Neural cell (in vitro differentiated cells): Measurements from ENCODE around the gene MEN1. TPM values are rescaled to one million over a fixed set of nuclear protein-coding genes. Genes with fewer than 3 reads are reported as not detected.

ENCODE experiments used
- H2AFZ ChIP-seq: fragments of 200-600, 300-800 bp; sonication (generic), shearing (Covaris generic); 2 replicates; pipeline ENCODE4 v1.6.0; 2014; ENCODE audit warnings: low read depth, mild to moderate bottlenecking, antibody characterized with exemption, low read length, moderate library complexity
- H3F3A ChIP-seq: fragments of 200-600 bp; shearing (Covaris generic); 2 replicates; pipeline ENCODE4 v1.6.1; 2016; ENCODE audit warnings: mild to moderate bottlenecking, moderate library complexity, mixed read lengths, antibody characterized with exemption, low read length; ENCODE audit not compliant: insufficient read depth, poor library complexity, severe bottlenecking
- H3K27ac ChIP-seq: fragments of 200-600, 300-800 bp; sonication (generic), shearing (Covaris generic); 2 replicates; pipeline ENCODE4 v1.5.1; 2014; ENCODE audit warnings: mild to moderate bottlenecking, low read length, moderate library complexity
- H3K27me3 ChIP-seq: fragments of 300-800, 200-600 bp; sonication (generic), shearing (Covaris generic); 2 replicates; pipeline ENCODE4 v1.6.0; 2014; ENCODE audit warnings: mild to moderate bottlenecking, low read depth, low read length, moderate library complexity; ENCODE audit not compliant: insufficient read depth
- H3K36me3 ChIP-seq: fragments of 300-800, 200-600 bp; sonication (generic), shearing (Covaris generic); 2 replicates; pipeline ENCODE4 v1.5.1; 2014; ENCODE audit warnings: mild to moderate bottlenecking, antibody characterized with exemption, low read length, moderate library complexity; ENCODE audit not compliant: insufficient read depth
- H3K4me2 ChIP-seq: fragments of 300-800, 200-600 bp; sonication (generic), shearing (Covaris generic); 2 replicates; pipeline ENCODE4 v1.6.0; 2014; ENCODE audit warnings: mild to moderate bottlenecking, low read length
- H3K4me3 ChIP-seq: fragments of 300-800, 200-600 bp; sonication (generic), shearing (Covaris generic); 2 replicates; pipeline ENCODE4 v1.5.1; 2014; ENCODE audit warnings: mild to moderate bottlenecking, low read length, moderate library complexity
- H3K79me2 ChIP-seq: fragments of 200-600 bp; shearing (Covaris generic); replicated peaks from 2 replicates; pipeline ENCODE4 v1.6.0; 2014; ENCODE audit warnings: mild to moderate bottlenecking, low read length, moderate library complexity; ENCODE audit not compliant: insufficient read depth
- H3K9ac ChIP-seq: fragments of 300-800, 200-600 bp; sonication (generic), shearing (Covaris generic); 2 replicates; pipeline ENCODE4 v1.6.1; 2016; ENCODE audit warnings: mild to moderate bottlenecking, low read length, mixed read lengths
- H3K9me2 ChIP-seq: fragments of 200-600 bp; shearing (Covaris generic); 2 replicates; pipeline ENCODE4 v1.6.1; 2016; ENCODE audit warnings: mild to moderate bottlenecking, low read length, mixed read lengths; ENCODE audit not compliant: insufficient read depth
- H3K9me3 ChIP-seq: fragments of 200-600, 300-800 bp; sonication (generic), shearing (Covaris generic); 2 replicates; pipeline ENCODE4 v1.6.1; 2016; ENCODE audit warnings: mild to moderate bottlenecking, mixed run types, low read length, moderate library complexity, mixed read lengths
- H4K20me1 ChIP-seq: fragments of 200-600 bp; shearing (Covaris generic); 2 replicates; pipeline ENCODE4 v1.6.1; 2016; ENCODE audit warnings: mild to moderate bottlenecking, mixed run types; ENCODE audit not compliant: insufficient read depth
- CTCF ChIP-seq: fragments of 450-650 bp; IDR thresholded peaks from 2 replicates; pipeline ENCODE4 v1.5.1; 2014; ENCODE audit warnings: antibody characterized with exemption, mild to moderate bottlenecking, moderate library complexity; ENCODE audit not compliant: poor library complexity, severe bottlenecking
- EP300 ChIP-seq: fragments of 450-650 bp; conservative IDR thresholded peaks from 2 replicates; pipeline ENCODE4 v1.6.1; 2014; ENCODE audit warnings: antibody characterized with exemption, mild to moderate bottlenecking, moderate library complexity; ENCODE audit not compliant: poor library complexity, severe bottlenecking
- EZH2 ChIP-seq: fragments of 200-600, 300-800 bp; shearing (Covaris generic), sonication (generic); IDR thresholded peaks from 2 replicates; pipeline ENCODE4 v1.6.1; 2014; ENCODE audit warnings: antibody characterized with exemption, low read length, borderline replicate concordance, mild to moderate bottlenecking; ENCODE audit not compliant: insufficient read depth, poor library complexity, severe bottlenecking
- MXI1 ChIP-seq: fragments of 450-650 bp; conservative IDR thresholded peaks from 2 replicates; pipeline ENCODE4 v1.6.1; 2014; ENCODE audit warnings: antibody characterized with exemption, mild to moderate bottlenecking; ENCODE audit not compliant: poor library complexity, severe bottlenecking
- POLR2AphosphoS5 ChIP-seq: IDR thresholded peaks from 2 replicates; pipeline ENCODE4 v1.6.1; 2012
- RAD21 ChIP-seq: fragments of 450-650 bp; conservative IDR thresholded peaks from 2 replicates; pipeline ENCODE4 v1.6.1; 2014; ENCODE audit warnings: antibody characterized with exemption, mild to moderate bottlenecking, moderate library complexity
- REST ChIP-seq: IDR thresholded peaks from 2 replicates; pipeline ENCODE4 v1.6.1; 2012; ENCODE audit warnings: borderline replicate concordance
- SMC3 ChIP-seq: fragments of 450-650 bp; conservative IDR thresholded peaks from 2 replicates; pipeline ENCODE4 v1.6.1; 2014; ENCODE audit warnings: antibody characterized with exemption, mild to moderate bottlenecking, moderate library complexity; ENCODE audit not compliant: poor library complexity
- TAF1 ChIP-seq: IDR thresholded peaks from 2 replicates; pipeline ENCODE4 v1.6.1; 2012; ENCODE audit warnings: low read depth
- polyA plus RNA-seq: library from polyadenylated mRNA; depleted of rRNA; stranded (reverse); fragments of >200 nt; gene quantifications from 2 replicates; pipeline ENCODE4 v1.2.3, GENCODE V29; 2014

MEN1 gene
- polyA plus RNA-seq, 1 donor from 2014 or later, result 16.8 TPM

- Histone ChIP-seq H3K4me3 (no peak overlapping the region), H3K79me2 (no peaks in the 10 kb centered on the region), H3K36me3 (no peaks in the 10 kb centered on the region), H3K9ac (no peak overlapping the region), H3K27me3 (no peaks in the 10 kb centered on the region), H3K27ac (no peak overlapping the region), H2AFZ (no peak overlapping the region), H3K4me2 (no peak overlapping the region), H3K9me2 (no peaks in the 10 kb centered on the region), H4K20me1 (no peaks in the 10 kb centered on the region), H3F3A (no peaks in the 10 kb centered on the region), H3K9me3 (no peaks in the 10 kb centered on the region)
- TF ChIP-seq POLR2AphosphoS5 (no peak), SMC3 (no peak), RAD21 (no peak), MXI1 (no peak), REST (no peak), TAF1 (no peak), EP300 (no peak), EZH2 (no peak), CTCF (no peak)
Observed at GRCh38 chr11:64814712-64815187, 4.4 kb upstream of the MEN1 start.

GRCh38 chr11:64813826-64814225, 3.5 kb upstream of the MEN1 start:
- TF ChIP-seq EZH2 (no peak), RAD21 (no peak), SMC3 (no peak)
- no peaks in the 10 kb centered on the region for H3K36me3 ChIP-seq
- no peaks in the 10 kb centered on the region for H4K20me1 ChIP-seq
- no peak overlapping the region for H3K4me2 ChIP-seq
- H3K27me3 ChIP-seq, result no peaks in the 10 kb centered on the region
- no peaks in the 10 kb centered on the region for H3K9me3 ChIP-seq
- no peak overlapping the region for H3K4me3 ChIP-seq
- no peak overlapping the region for H3K9ac ChIP-seq
- no peaks in the 10 kb centered on the region for H3K9me2 ChIP-seq
- H3K79me2 ChIP-seq, result peaks cover 8% of the 10 kb centered on the region
- no peaks in the 10 kb centered on the region for H3F3A ChIP-seq
- H3K27ac ChIP-seq, result no peak overlapping the region
- H2AFZ ChIP-seq, result no peak overlapping the region
